GM12878 (cell line): ENCODE measurements around the gene PPIA. TPM values are rescaled to one million over a fixed set of nuclear protein-coding genes. Genes with fewer than 3 reads are reported as not detected.

Experiments
- HCFC1 ChIP-seq: fragments of 150-350 bp; IDR thresholded peaks from 2 replicates; pipeline ENCODE4 v1.6.1; 2014; ENCODE audit warnings: low read length
- JUNB ChIP-seq: IDR thresholded peaks from 2 replicates; pipeline ENCODE4 v1.6.1; 2016; ENCODE audit warnings: antibody characterized with exemption, mild to moderate bottlenecking
- POLR2A ChIP-seq: IDR thresholded peaks from 2 replicates; pipeline ENCODE4 v1.6.1; 2011; ENCODE audit warnings: low read depth, mild to moderate bottlenecking, low read length
- RBBP5 ChIP-seq: fragments of 200-600 bp; sonication (generic); conservative IDR thresholded peaks from 2 replicates; pipeline ENCODE4 v1.6.1; 2016
- STAT1 ChIP-seq: fragments of 450-650 bp; conservative IDR thresholded peaks from 2 replicates; pipeline ENCODE4 v1.6.1; 2014; ENCODE audit warnings: antibody characterized with exemption, mild to moderate bottlenecking
- polyA plus RNA-seq, 11 experiments: library from polyadenylated mRNA; depleted of rRNA in 4 of 11; unstranded in 6 of 11; stranded (reverse) in 5 of 11; fragments of >200 nt; fragmentation: Nextera tagmentation in 4 of 11; fragmentation: Illumina TruSeq in 1 of 11; extraction: Ambion mirVana in 4 of 11; extraction: Trizol in 1 of 11; gene quantifications; 1 replicate in 1 of 11; 2 replicates in 10 of 11; pipeline versions ENCODE4 v1.2.1 to v1.2.3, GENCODE V29; 2011 to 2016; ENCODE audit warnings: inconsistent platforms in 2 of 11, missing spikeins in 2 of 11, low read depth in 1 of 11
- total RNA-seq, 4 experiments: library from RNA; depleted of rRNA in 3 of 4; stranded (reverse); fragments of >200 nt in 3 of 4; fragmentation: Illumina TruSeq in 1 of 4; extraction: Trizol in 1 of 4; gene quantifications; 2 replicates each; pipeline versions ENCODE4 v1.2.1 to v1.2.3, GENCODE V29; 2013 to 2021
- TF ChIP-seq, protein P1 (sequence below): fragments of 450-650 bp; IDR thresholded peaks from 2 replicates; pipeline ENCODE4 v1.6.1; 2016; ENCODE audit warnings: mild to moderate bottlenecking, moderate library complexity, borderline replicate concordance
- TF ChIP-seq, protein P2 (sequence below): IDR thresholded peaks from 2 replicates; pipeline ENCODE4 v1.6.1; 2012; ENCODE audit warnings: improper control_type of control experiment, low read depth, low read length; ENCODE audit not compliant: insufficient replicate concordance

PPIA gene
- total and polyA plus RNA-seq, 10 of the 15 experiments (the other 5 are each of a cell fraction or from before 2014, with no cell fraction given), result 2,712 to 7,982 (median 5,027) TPM

DNA sequence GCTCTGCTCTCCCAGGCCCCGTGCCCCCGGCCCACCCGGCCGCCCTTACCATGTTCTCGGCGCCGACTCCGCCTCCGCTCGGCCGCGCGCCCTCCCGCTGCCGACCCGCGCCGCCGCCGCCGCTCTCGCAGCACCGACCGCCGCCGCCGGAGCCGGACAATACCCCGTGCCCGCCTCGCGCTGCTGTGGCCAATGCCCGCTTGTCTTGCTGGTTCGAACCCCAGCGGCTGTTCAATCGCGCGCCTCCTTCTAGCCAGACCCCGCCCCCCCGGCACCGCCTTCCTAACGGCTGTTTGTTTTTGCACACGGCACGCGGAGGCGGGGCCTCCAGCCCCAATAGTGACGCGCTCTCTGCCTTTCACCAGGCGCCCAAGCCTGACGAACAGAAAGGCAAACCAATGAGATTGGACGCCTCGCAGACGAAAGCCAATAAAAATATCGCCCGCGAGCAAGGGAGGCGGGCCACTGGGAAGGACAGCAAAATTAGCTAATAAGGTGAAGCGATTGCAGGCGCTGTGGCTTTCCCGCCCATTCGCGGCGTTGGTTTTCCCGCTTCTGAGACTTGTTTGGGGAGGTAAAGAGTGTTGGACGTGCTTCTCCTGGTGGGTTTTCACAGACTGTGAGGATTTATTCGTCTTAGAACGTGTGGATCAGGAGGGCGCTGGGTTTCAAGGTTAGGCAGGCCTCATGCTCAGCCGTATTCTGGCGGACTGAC, 51.6 kb downstream of the PPIA start, which contains the start of gene H2AZ2 (continued):
- TF ChIP-seq RBBP5, result no peak
- peak; percentile 75 for TF ChIP-seq POLR2A
- no peak for TF ChIP-seq JUNB
- peak; percentile 32; the same call in 1 of the 2 replicates for TF ChIP-seq HCFC1
- TF ChIP-seq, protein P1, sequence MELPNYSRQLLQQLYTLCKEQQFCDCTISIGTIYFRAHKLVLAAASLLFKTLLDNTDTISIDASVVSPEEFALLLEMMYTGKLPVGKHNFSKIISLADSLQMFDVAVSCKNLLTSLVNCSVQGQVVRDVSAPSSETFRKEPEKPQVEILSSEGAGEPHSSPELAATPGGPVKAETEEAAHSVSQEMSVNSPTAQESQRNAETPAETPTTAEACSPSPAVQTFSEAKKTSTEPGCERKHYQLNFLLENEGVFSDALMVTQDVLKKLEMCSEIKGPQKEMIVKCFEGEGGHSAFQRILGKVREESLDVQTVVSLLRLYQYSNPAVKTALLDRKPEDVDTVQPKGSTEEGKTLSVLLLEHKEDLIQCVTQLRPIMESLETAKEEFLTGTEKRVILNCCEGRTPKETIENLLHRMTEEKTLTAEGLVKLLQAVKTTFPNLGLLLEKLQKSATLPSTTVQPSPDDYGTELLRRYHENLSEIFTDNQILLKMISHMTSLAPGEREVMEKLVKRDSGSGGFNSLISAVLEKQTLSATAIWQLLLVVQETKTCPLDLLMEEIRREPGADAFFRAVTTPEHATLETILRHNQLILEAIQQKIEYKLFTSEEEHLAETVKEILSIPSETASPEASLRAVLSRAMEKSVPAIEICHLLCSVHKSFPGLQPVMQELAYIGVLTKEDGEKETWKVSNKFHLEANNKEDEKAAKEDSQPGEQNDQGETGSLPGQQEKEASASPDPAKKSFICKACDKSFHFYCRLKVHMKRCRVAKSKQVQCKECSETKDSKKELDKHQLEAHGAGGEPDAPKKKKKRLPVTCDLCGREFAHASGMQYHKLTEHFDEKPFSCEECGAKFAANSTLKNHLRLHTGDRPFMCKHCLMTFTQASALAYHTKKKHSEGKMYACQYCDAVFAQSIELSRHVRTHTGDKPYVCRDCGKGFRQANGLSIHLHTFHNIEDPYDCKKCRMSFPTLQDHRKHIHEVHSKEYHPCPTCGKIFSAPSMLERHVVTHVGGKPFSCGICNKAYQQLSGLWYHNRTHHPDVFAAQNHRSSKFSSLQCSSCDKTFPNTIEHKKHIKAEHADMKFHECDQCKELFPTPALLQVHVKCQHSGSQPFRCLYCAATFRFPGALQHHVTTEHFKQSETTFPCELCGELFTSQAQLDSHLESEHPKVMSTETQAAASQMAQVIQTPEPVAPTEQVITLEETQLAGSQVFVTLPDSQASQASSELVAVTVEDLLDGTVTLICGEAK, result no peak; the same call in 1 of the 2 replicates
- TF ChIP-seq, protein P2, sequence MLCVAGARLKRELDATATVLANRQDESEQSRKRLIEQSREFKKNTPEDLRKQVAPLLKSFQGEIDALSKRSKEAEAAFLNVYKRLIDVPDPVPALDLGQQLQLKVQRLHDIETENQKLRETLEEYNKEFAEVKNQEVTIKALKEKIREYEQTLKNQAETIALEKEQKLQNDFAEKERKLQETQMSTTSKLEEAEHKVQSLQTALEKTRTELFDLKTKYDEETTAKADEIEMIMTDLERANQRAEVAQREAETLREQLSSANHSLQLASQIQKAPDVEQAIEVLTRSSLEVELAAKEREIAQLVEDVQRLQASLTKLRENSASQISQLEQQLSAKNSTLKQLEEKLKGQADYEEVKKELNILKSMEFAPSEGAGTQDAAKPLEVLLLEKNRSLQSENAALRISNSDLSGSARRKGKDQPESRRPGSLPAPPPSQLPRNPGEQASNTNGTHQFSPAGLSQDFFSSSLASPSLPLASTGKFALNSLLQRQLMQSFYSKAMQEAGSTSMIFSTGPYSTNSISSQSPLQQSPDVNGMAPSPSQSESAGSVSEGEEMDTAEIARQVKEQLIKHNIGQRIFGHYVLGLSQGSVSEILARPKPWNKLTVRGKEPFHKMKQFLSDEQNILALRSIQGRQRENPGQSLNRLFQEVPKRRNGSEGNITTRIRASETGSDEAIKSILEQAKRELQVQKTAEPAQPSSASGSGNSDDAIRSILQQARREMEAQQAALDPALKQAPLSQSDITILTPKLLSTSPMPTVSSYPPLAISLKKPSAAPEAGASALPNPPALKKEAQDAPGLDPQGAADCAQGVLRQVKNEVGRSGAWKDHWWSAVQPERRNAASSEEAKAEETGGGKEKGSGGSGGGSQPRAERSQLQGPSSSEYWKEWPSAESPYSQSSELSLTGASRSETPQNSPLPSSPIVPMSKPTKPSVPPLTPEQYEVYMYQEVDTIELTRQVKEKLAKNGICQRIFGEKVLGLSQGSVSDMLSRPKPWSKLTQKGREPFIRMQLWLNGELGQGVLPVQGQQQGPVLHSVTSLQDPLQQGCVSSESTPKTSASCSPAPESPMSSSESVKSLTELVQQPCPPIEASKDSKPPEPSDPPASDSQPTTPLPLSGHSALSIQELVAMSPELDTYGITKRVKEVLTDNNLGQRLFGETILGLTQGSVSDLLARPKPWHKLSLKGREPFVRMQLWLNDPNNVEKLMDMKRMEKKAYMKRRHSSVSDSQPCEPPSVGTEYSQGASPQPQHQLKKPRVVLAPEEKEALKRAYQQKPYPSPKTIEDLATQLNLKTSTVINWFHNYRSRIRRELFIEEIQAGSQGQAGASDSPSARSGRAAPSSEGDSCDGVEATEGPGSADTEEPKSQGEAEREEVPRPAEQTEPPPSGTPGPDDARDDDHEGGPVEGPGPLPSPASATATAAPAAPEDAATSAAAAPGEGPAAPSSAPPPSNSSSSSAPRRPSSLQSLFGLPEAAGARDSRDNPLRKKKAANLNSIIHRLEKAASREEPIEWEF, result no peak
- no peak; the same call in 1 of the 2 replicates for TF ChIP-seq STAT1
